HL-60/S4 treated with retinoic acid at 250 ng/mL for 4 days and 3 days (cell line): ENCODE measurements around the gene GRID1.

Experiments
- in situ Hi-C: fragments of 300-500 bp; cut with MboI; formaldehyde crosslinking; loops from 2 replicates; pipeline ENCODE4 v1.7.0; 2022; ENCODE audit warnings: low sequenced_read_pairs

GRID1 gene

GRCh38 chr10:86160890-86161585 is 205.6 kb downstream of the GRID1 start:
- in situ Hi-C loops: no loop called here

- in situ Hi-C loops: no loop called here
Measured at GRCh38 chr10:86159797-86160196, 206.8 kb downstream of the GRID1 start.

- in situ Hi-C loops: no loop called here
Measured at GRCh38 chr10:86155054-86155921, 211.3 kb downstream of the GRID1 start.

GRCh38 chr10:86153751-86154150 is 212.8 kb downstream of the GRID1 start:
- in situ Hi-C loops: no loop called here

GRCh38 chr10:86152911-86153310 is 213.7 kb downstream of the GRID1 start:
- in situ Hi-C loops: no loop called here

GRCh38 chr10:86152354-86152753 is 214.2 kb downstream of the GRID1 start:
- in situ Hi-C loops: no loop called here

- in situ Hi-C loops: no loop called here
Measured at GRCh38 chr10:86151613-86152012, 215.0 kb downstream of the GRID1 start.

GRCh38 chr10:86149257-86149656 is 217.3 kb downstream of the GRID1 start:
- in situ Hi-C loops: no loop called here

GRCh38 chr10:86148117-86148516 is 218.5 kb downstream of the GRID1 start:
- in situ Hi-C loops: no loop called here

GRCh38 chr10:86144301-86144700 is 222.3 kb downstream of the GRID1 start:
- in situ Hi-C loops: no loop called here

- in situ Hi-C loops: no loop called here
Measured at GRCh38 chr10:86141896-86142295, 224.7 kb downstream of the GRID1 start.

GRCh38 chr10:86139066-86139657 is 227.4 kb downstream of the GRID1 start:
- in situ Hi-C loops: no loop called here

- in situ Hi-C loops: no loop called here
Measured at GRCh38 chr10:86138551-86139065, 228.0 kb downstream of the GRID1 start.

- in situ Hi-C loops: no loop called here
Measured at GRCh38 chr10:86137561-86137960, 229.0 kb downstream of the GRID1 start.

- in situ Hi-C loops: no loop called here
Measured at GRCh38 chr10:86136934-86137333, 229.7 kb downstream of the GRID1 start.

- in situ Hi-C loops: no loop called here
Measured at GRCh38 chr10:86135191-86135590, 231.4 kb downstream of the GRID1 start.

GRCh38 chr10:86130737-86131475 is 235.7 kb downstream of the GRID1 start:
- in situ Hi-C loops: no loop called here

- in situ Hi-C loops: no loop called here
Measured at GRCh38 chr10:86130041-86130440, 236.6 kb downstream of the GRID1 start.

GRCh38 chr10:86128360-86128759 is 238.2 kb downstream of the GRID1 start:
- in situ Hi-C loops: no loop called here

- in situ Hi-C loops: no loop called here
Measured at GRCh38 chr10:86127274-86127819, 239.2 kb downstream of the GRID1 start.

GRCh38 chr10:86124734-86125133 is 241.9 kb downstream of the GRID1 start:
- in situ Hi-C loops: no loop called here
